Kidney (tissue), 14 donors: ENCODE data around the gene NEK11. TPM values are rescaled to one million over a fixed set of nuclear protein-coding genes. Genes with fewer than 3 reads are reported as not detected.

Experiments used
- DNase-seq, 5 donors: peaks; one replicate each; pipeline ENCODE4 v3.0.0-alpha.2; 2013 to 2020
- FAIRE-seq: peaks from 2 replicates; lab custom pipeline; 2012; peaks lifted over from hg19 to GRCh38; lab: Jason Lieb, UNC
- H3K27ac ChIP-seq, 2 donors: one replicate each; pipeline ENCODE4 v1.7.0; 2013; ENCODE audit warnings: low read depth in 2 of 2, low read length in 2 of 2, inconsistent platforms in 1 of 2
- H3K27me3 ChIP-seq: one replicate; pipeline ENCODE4 v1.7.1; 2013; ENCODE audit warnings: low read length, inconsistent platforms; ENCODE audit not compliant: control insufficient read depth, insufficient read depth
- H3K36me3 ChIP-seq, 3 donors: one replicate each; pipeline versions ENCODE4 v1.7.0 to v1.7.1; 2013; ENCODE audit warnings: low read length in 3 of 3, control low read depth in 1 of 3, inconsistent platforms in 1 of 3; ENCODE audit not compliant: insufficient read depth in 3 of 3, control insufficient read depth in 2 of 3
- H3K4me1 ChIP-seq, 3 donors: one replicate each; pipeline versions ENCODE4 v1.7.0 to v1.7.1; 2013; ENCODE audit warnings: low read length in 3 of 3, inconsistent platforms in 1 of 3, low read depth in 1 of 3; ENCODE audit not compliant: control insufficient read depth in 2 of 3, insufficient read depth in 2 of 3
- H3K4me3 ChIP-seq, 3 donors: one replicate each; pipeline versions ENCODE4 v1.7.0 to v1.8.1; 2013; ENCODE audit warnings: low read length in 3 of 3, control low read depth in 1 of 3, inconsistent platforms in 1 of 3
- H3K9ac ChIP-seq, 3 donors: one replicate each; pipeline versions ENCODE4 v1.7.0 to v1.7.1; 2013; ENCODE audit warnings: low read length in 3 of 3, control low read depth in 1 of 3, inconsistent platforms in 1 of 3
- H3K9me3 ChIP-seq, 3 donors: one replicate each; pipeline versions ENCODE4 v1.7.0 to v1.7.1; 2013; ENCODE audit warnings: low read length in 3 of 3, control low read depth in 1 of 3, inconsistent platforms in 1 of 3; ENCODE audit not compliant: control insufficient read depth in 2 of 3, insufficient read depth in 1 of 3
- intact Hi-C: fragments of 100-400 bp; cut with DNase I; formaldehyde crosslinking; loops from one replicate; pipeline ENCODE4 v1.11.1; 2022
- polyA plus RNA-seq: library from polyadenylated mRNA; stranded (reverse); fragments of 350-450 nt; fragmentation: Illumina TruSeq; extraction: RNeasy Lipid Tissue Mini Kit (QIAGEN cat#74804); gene quantifications from one replicate; pipeline ENCODE4 v1.2.3, GENCODE V29; 2014; ENCODE audit warnings: low read depth, low replicate concordance; ENCODE audit not compliant: insufficient read depth
- total RNA-seq: library from RNA; stranded (reverse); fragmentation: NEBNext Ultra II Directional; extraction: Animal tissue kit (Norgen Biotek cat#: 25700); gene quantifications from one replicate; pipeline ENCODE4 v1.2.1, GENCODE V29; 2021
- TF ChIP-seq, protein P1 (sequence below): IDR thresholded peaks from 3 replicates; pipeline ENCODE4 v1.5.1; 2012; ENCODE audit warnings: mild to moderate bottlenecking, moderate library complexity, borderline replicate concordance; ENCODE audit not compliant: insufficient read depth; ENCODE audit errors: extremely low read depth
- donor health status: control.
- donor health status: control.
- donor health status: control.
- donor health status: control.
- donor health status: control.
- donor health status: DM: yes; HTN: yes; CAD: no.
- donor health status: Normal renal cell carcinoma (clear cell type).

The NEK11 gene
- total and polyA plus RNA-seq, 2 donors from 2014 or later, result 7.9 to 13.2 TPM

DNA sequence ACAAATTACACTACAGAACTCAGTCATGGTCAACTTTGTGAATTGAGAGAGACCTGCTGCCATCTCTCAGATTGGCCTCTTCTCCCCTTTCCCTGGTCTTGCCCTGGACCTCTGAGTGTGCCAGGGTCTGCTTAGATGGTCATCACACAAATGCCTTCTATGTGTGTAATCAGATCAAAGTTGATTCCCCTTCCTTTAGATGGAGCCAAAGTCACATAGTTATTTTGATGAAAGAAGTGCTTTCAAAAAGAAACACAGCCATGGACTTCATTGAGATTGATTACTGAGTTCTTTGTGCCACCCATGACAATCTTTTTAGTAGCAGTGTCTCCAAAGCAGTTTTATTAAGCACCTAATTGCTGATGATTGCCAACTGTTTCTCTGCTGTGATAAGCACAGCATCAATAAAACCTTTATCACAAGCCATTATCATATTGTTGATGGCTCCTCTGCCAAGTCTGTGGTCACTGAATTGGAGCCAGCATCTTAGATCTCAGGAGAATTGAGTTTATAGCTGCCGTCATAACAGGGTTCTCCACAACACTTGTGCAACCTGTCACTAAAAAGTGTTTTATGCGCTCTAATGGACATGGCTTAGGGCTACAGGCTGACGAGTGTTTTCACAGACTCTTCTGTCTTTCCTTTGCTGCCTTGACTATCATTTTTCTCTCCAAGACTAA lies 205.2 kb downstream of the NEK11 start:
- Histone ChIP-seq H3K4me1 (no peaks in the 10 kb centered on the region), H3K9ac (no peak overlapping the region), H3K27me3 (no peaks in the 10 kb centered on the region), H3K36me3 (no peaks in the 10 kb centered on the region), H3K4me3 (no peak overlapping the region), H3K27ac (no peak overlapping the region), H3K9me3 (no peaks in the 10 kb centered on the region)
- intact Hi-C loops, result no loop called here
- TF ChIP-seq, protein P1, sequence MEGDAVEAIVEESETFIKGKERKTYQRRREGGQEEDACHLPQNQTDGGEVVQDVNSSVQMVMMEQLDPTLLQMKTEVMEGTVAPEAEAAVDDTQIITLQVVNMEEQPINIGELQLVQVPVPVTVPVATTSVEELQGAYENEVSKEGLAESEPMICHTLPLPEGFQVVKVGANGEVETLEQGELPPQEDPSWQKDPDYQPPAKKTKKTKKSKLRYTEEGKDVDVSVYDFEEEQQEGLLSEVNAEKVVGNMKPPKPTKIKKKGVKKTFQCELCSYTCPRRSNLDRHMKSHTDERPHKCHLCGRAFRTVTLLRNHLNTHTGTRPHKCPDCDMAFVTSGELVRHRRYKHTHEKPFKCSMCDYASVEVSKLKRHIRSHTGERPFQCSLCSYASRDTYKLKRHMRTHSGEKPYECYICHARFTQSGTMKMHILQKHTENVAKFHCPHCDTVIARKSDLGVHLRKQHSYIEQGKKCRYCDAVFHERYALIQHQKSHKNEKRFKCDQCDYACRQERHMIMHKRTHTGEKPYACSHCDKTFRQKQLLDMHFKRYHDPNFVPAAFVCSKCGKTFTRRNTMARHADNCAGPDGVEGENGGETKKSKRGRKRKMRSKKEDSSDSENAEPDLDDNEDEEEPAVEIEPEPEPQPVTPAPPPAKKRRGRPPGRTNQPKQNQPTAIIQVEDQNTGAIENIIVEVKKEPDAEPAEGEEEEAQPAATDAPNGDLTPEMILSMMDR, result no peak
- DNase-seq, result peak in 2 of 5 donors; percentile 17 to 37
- no peak for FAIRE-seq

DNA sequence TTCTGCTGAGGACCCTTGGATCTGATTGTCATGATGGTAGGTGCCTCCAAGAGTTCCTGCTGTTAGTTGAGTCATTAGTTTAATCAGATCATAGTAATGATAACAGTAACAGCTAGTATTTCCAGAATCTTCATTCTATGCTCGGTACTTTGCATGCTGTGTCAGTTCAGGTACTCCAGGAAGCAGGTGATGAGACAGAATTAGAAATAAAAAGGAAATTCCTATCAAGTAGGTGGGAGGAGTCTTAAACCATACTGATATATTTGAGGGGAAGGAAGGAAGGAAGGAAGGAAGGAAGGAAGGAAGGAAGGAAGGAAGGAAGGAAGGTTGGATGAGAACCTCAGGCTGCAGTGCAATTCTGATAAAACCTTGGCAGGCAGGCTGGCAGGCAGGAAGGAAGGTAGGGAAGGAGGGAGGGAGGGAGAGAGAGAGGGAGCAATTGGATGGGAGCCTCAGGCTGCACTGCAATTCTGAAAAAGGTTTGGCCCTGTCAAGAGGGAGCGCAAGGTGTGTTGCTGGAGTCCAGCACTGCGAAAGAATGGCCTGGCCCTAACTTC lies 206.1 kb downstream of the NEK11 start:
- TF ChIP-seq, protein P1, result no peak
- no peaks in the 10 kb centered on the region for H3K27me3 ChIP-seq
- DNase-seq (no peak), FAIRE-seq (no peak)
- H3K9ac ChIP-seq, result no peak overlapping the region
- no peak overlapping the region for H3K4me3 ChIP-seq
- no peak overlapping the region for H3K27ac ChIP-seq
- no peaks in the 10 kb centered on the region for H3K9me3 ChIP-seq
- no peaks in the 10 kb centered on the region for H3K4me1 ChIP-seq
- intact Hi-C loops, result no loop called here
- H3K36me3 ChIP-seq, result no peaks in the 10 kb centered on the region

DNA sequence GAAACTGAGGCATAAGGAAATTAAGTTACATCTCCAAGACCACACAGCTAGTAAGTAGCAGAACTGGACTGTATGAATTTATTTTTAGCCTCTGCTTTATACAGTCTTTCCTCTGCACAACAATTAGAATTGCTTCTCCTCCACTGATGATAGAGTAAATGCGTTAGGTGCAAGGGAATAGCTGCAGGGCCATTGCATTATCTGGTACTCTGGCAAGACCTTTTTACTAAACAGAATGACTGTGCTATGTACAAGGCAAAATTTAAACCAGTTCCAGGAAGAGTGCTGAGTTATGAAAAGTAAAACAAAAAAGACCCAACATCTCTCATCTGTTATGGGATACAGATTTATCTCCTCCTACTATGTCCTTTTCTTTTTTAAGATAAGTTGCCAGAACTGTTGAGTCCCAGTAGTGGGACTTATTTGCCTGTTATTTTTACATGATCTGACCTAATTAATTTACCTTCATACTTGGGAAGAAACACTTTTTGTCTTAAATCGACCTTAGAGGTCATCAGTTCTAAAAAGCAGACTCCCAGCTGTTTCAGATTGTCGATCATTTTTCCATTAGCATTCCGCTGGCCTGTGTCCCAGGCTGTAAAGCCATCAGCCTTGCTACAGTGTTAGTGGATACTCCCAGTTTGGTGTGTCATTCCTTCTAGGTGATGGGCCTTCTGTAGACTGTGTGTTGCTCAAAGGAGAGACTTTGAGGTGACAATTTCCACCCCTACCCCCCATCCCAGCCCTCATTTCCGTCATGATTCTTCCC lies 207.4 kb downstream of the NEK11 start:
- no peaks in the 10 kb centered on the region for H3K36me3 ChIP-seq
- intact Hi-C loops, result no loop called here

More for the DNA sequence above, 207.4 kb downstream of the NEK11 start:
- H3K4me3 ChIP-seq, result no peak overlapping the region
- H3K9ac ChIP-seq, result no peak overlapping the region
- TF ChIP-seq, protein P1, result no peak
- H3K27ac ChIP-seq, result no peak overlapping the region
- no peaks in the 10 kb centered on the region for H3K9me3 ChIP-seq
- H3K4me1 ChIP-seq, result no peaks in the 10 kb centered on the region
- DNase-seq (peak in 1 of 5 donors; percentile 28), FAIRE-seq (no peak)
- H3K27me3 ChIP-seq, result no peaks in the 10 kb centered on the region
